Hepatocyte (in vitro differentiated cells): ENCODE results near the gene SEPTIN5.

ENCODE experiments used
- CTCF ChIP-seq: fragments of 200-600 bp; sonication (generic); IDR thresholded peaks from 2 replicates; pipeline ENCODE4 v1.5.1; 2016; ENCODE audit warnings: antibody characterized with exemption, mild to moderate bottlenecking; ENCODE audit not compliant: poor library complexity
- EZH2phosphoT487 ChIP-seq: fragments of 200-600 bp; sonication (generic); IDR thresholded peaks from one replicate; pipeline ENCODE4 v1.6.1; 2018; ENCODE audit warnings: antibody characterized with exemption, mild to moderate bottlenecking, low read depth, moderate library complexity; ENCODE audit not compliant: unreplicated experiment, severe bottlenecking

GRCh38 chr22:19754701-19755144 lies 40.4 kb downstream of the SEPTIN5 start:
- TF ChIP-seq EZH2phosphoT487 (no peak), CTCF (no peak)
